Astrocyte (in vitro differentiated cells and primary cell): ENCODE measurements around the gene RFLNA.

Experiments
- EZH2 ChIP-seq: IDR thresholded peaks from 2 replicates; pipeline ENCODE4 v1.6.1; 2012; ENCODE audit warnings: mild to moderate bottlenecking, low read length, inconsistent platforms; ENCODE audit not compliant: insufficient read depth
- TF ChIP-seq, protein P1 (sequence below): IDR thresholded peaks from 2 replicates; pipeline ENCODE4 v1.5.1; 2011; ENCODE audit warnings: low read depth, mild to moderate bottlenecking, inconsistent platforms, low read length, moderate library complexity; ENCODE audit not compliant: insufficient read depth

DNA sequence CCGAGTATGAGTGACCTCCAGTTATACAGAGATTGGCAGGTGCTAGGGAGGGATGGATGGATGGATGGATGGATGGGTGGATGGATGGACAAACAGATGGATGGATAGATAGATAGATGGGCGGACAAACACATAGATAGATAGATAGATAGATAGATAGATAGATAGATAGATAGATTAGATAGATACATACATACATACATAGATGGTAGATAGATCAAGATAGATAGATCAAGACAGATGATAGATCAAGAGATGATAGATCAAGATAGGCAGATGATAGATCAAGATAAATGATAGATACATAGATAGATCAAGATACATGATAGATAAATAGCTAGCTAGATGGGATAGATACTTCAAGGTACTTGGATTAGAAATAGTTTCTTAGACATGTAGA lies 18.6 kb upstream of the RFLNA start:
- TF ChIP-seq, protein P1, sequence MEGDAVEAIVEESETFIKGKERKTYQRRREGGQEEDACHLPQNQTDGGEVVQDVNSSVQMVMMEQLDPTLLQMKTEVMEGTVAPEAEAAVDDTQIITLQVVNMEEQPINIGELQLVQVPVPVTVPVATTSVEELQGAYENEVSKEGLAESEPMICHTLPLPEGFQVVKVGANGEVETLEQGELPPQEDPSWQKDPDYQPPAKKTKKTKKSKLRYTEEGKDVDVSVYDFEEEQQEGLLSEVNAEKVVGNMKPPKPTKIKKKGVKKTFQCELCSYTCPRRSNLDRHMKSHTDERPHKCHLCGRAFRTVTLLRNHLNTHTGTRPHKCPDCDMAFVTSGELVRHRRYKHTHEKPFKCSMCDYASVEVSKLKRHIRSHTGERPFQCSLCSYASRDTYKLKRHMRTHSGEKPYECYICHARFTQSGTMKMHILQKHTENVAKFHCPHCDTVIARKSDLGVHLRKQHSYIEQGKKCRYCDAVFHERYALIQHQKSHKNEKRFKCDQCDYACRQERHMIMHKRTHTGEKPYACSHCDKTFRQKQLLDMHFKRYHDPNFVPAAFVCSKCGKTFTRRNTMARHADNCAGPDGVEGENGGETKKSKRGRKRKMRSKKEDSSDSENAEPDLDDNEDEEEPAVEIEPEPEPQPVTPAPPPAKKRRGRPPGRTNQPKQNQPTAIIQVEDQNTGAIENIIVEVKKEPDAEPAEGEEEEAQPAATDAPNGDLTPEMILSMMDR = no peak
- TF ChIP-seq EZH2 = no peak
